Measurements from ENCODE around the gene AKAP13.
A peak's percentile ranks its signal among the peaks of the same experiment; 100 is the strongest.

AKAP13 gene

GRCh38 chr15:85625856-85626255 is 245.5 kb downstream of the AKAP13 start:
- no peak for TF ChIP-seq CTCF (conservative IDR thresholded peaks at IDR 0.05; ENCODE audit: low read length)
- DNase-seq (ENCODE audit: low read depth) = peak; percentile 91
- no peak overlapping the region for H3K4me3 ChIP-seq (ENCODE audit: low read length)

- no peak for DNase-seq (ENCODE audit: low read depth)
- no peak for TF ChIP-seq CTCF (conservative IDR thresholded peaks at IDR 0.05; ENCODE audit: low read length)
- no peak overlapping the region for H3K4me3 ChIP-seq (ENCODE audit: low read length)
Observed at GRCh38 chr15:85627213-85627935, 247.0 kb downstream of the AKAP13 start.

GRCh38 chr15:85630311-85630710 is 249.9 kb downstream of the AKAP13 start:
- no peak overlapping the region for H3K4me3 ChIP-seq (ENCODE audit: low read length)
- DNase-seq (ENCODE audit: low read depth) = no peak
- no peak for TF ChIP-seq CTCF (conservative IDR thresholded peaks at IDR 0.05; ENCODE audit: low read length)

- H3K4me3 ChIP-seq (ENCODE audit: low read length) = no peak overlapping the region
- no peak for TF ChIP-seq CTCF (conservative IDR thresholded peaks at IDR 0.05; ENCODE audit: low read length)
- DNase-seq (ENCODE audit: low read depth) = no peak
Observed at GRCh38 chr15:85631018-85631417, 250.6 kb downstream of the AKAP13 start.

- no peak overlapping the region for H3K4me3 ChIP-seq (ENCODE audit: low read length)
- no peak for TF ChIP-seq CTCF (conservative IDR thresholded peaks at IDR 0.05; ENCODE audit: low read length)
- no peak for DNase-seq (ENCODE audit: low read depth)
Observed at GRCh38 chr15:85632014-85632413, 251.6 kb downstream of the AKAP13 start.

- DNase-seq (ENCODE audit: low read depth) = no peak
- TF ChIP-seq CTCF (conservative IDR thresholded peaks at IDR 0.05; ENCODE audit: low read length) = no peak
Observed at GRCh38 chr15:85633859-85634258, 253.5 kb downstream of the AKAP13 start.

GRCh38 chr15:85636351-85636750 is 255.9 kb downstream of the AKAP13 start:
- H3K4me3 ChIP-seq (ENCODE audit: low read length) = no peak overlapping the region
- DNase-seq (ENCODE audit: low read depth) = no peak
- TF ChIP-seq CTCF (conservative IDR thresholded peaks at IDR 0.05; ENCODE audit: low read length) = no peak

More at GRCh38 chr15:85633859-85634258, 253.5 kb downstream of the AKAP13 start:
- H3K4me3 ChIP-seq (ENCODE audit: low read length) = no peak overlapping the region

Measured in AG10803 (cell line).